Measurements from ENCODE around the gene CNTRL.

Gene CNTRL

DNA sequence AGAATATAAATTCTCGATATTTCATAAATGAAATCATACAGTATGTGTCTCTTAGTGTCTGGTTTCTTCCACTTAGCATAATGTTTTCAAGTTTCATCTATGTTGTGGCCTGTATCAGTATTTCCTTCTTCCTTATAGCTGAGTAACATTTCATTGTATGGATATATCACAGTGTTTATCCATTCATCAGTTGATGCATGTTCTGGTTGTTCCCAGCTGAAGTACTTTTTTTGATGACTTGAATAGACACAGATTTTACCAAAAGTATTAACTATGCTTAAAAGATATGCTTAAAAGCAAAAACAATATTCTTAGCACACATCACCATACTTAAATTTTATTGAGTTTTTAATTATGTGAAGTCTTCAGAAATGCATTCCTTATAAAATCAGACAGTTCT lies 114.3 kb downstream of the CNTRL start:
- TF ChIP-seq, protein P1, sequence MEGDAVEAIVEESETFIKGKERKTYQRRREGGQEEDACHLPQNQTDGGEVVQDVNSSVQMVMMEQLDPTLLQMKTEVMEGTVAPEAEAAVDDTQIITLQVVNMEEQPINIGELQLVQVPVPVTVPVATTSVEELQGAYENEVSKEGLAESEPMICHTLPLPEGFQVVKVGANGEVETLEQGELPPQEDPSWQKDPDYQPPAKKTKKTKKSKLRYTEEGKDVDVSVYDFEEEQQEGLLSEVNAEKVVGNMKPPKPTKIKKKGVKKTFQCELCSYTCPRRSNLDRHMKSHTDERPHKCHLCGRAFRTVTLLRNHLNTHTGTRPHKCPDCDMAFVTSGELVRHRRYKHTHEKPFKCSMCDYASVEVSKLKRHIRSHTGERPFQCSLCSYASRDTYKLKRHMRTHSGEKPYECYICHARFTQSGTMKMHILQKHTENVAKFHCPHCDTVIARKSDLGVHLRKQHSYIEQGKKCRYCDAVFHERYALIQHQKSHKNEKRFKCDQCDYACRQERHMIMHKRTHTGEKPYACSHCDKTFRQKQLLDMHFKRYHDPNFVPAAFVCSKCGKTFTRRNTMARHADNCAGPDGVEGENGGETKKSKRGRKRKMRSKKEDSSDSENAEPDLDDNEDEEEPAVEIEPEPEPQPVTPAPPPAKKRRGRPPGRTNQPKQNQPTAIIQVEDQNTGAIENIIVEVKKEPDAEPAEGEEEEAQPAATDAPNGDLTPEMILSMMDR (IDR thresholded peaks at IDR 0.05; ENCODE audit: low read depth, low read length) = no peak
- no peak for DNase-seq (ENCODE audit: low read depth in 2 of 2)

DNA sequence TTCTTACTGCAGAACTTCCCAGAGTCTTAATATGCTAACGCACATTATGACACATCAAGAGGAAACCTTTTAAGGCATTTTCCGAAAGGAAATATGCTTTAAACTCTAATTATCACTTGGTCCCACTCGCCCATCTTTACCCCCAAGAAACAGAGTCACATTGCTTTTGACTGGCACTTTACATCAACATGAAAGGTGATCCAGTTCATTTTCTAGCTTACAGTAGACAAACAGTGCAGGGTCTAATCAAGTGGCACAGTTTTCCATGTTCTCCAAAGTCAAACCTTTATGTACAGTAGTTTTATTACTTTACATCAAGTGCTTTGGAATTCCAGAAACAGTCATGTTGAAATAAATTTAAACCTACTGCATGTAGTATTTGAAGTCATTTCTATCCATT lies 114.9 kb downstream of the CNTRL start:
- no peak for DNase-seq (ENCODE audit: low read depth in 2 of 2)
- TF ChIP-seq, protein P1 (IDR thresholded peaks at IDR 0.05; ENCODE audit: low read depth, low read length) = no peak
- H3K4me3 ChIP-seq (replicated peaks in 1 of 2; ENCODE audit: low read depth in 2 of 2, low read length in 2 of 2) = no peak overlapping the region

More for the DNA sequence above, 114.3 kb downstream of the CNTRL start:
- H3K4me3 ChIP-seq (replicated peaks in 1 of 2; ENCODE audit: low read depth in 2 of 2, low read length in 2 of 2) = no peak overlapping the region

DNA sequence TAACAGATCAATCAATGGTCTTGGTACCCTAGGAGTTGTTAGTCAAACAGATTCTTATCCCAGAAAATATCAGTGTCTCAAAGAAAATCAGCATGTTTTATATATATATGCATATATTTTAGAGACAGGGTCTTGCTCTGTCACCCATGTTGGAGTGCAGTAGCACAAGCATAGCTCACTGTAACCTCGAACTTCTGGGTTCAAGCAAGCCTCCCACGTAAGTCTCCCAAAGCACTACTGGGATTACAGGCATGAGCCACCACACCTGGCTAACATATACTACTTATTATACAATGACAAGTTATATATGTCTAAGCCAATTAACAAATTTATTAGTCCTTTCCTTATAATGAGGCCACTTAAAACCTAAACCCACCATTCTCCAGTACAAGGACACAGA lies 116.5 kb downstream of the CNTRL start:
- H3K4me3 ChIP-seq (replicated peaks in 1 of 2; ENCODE audit: low read depth in 2 of 2, low read length in 2 of 2) = no peak overlapping the region
- TF ChIP-seq, protein P1 (IDR thresholded peaks at IDR 0.05; ENCODE audit: low read depth, low read length) = no peak
- no peak for DNase-seq (ENCODE audit: low read depth in 2 of 2)

DNA sequence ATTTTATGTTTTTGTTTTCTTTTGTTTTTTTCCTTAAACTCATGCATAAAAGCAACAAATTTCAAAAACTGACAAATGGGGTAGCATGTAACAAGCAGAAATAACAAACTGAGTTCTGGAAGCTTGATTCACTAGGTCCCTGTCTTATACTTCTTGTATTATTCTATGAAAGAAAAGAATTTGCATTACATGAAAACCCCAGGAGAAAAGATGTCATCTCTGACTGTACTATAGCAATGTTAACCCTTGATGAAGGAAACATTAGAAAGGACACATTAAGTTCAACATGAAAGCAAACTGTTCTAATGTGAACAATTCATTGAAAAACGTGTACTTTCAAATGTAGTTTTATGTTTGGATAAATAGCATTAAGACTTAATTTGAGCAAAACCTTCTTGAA lies 117.8 kb downstream of the CNTRL start:
- TF ChIP-seq, protein P1 (IDR thresholded peaks at IDR 0.05; ENCODE audit: low read depth, low read length) = no peak
- no peak overlapping the region for H3K4me3 ChIP-seq (replicated peaks in 1 of 2; ENCODE audit: low read depth in 2 of 2, low read length in 2 of 2)
- peak in 1 of 2 donors; percentile 41 for DNase-seq (ENCODE audit: low read depth in 2 of 2)

DNA sequence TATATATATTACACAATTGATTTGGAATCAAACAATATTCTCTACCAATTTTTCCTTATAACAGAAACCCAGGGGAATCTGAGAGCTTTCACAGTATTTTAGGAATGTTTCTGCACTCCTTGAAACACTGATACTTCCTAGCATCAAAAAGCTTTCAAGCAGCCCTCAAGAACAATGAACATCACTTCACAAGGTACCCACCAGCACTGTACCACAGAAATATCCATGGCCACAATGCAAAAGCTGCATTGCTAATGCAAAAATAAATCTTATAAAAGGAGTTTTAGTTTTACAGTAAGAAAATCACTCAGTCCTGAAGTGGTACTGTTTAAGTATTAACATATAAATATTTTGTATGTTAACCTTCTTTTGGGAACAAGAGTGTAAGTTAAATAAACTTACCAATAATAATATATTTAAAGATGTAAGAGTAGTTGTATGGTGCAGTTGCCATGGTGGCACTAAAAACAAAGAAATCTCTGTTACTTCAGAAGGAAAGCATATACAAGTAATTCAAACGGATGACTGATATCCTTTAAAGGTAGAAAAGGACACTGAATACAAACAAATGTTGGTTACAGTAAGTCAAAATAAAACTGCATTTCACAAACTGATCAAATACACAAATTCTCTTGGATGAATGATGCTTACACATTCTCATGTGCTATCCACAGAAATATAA lies 118.3 kb downstream of the CNTRL start:
- H3K4me3 ChIP-seq (replicated peaks in 1 of 2; ENCODE audit: low read depth in 2 of 2, low read length in 2 of 2) = no peak overlapping the region
- TF ChIP-seq, protein P1 (IDR thresholded peaks at IDR 0.05; ENCODE audit: low read depth, low read length) = no peak
- DNase-seq (ENCODE audit: low read depth in 2 of 2) = peak; percentile 40 to 47

DNA sequence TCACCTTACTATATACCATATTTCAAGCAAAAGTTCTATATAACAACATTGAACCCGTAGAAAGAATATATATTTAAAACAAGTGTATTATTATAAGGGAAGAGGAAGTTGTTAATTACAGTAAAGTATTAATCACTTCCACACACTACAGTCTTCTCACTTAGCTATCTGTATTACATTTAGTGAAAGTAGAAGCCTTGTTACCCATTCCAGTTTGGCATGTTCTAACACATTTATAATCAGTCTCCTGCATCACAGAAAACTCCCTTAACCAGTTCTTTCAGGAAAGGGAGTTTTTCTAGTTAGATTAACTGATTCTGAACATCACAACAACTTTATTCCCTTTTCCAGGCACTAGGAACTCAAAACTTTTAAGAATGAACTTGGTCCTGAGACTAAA lies 120.0 kb downstream of the CNTRL start:
- no peak overlapping the region for H3K4me3 ChIP-seq (replicated peaks in 1 of 2; ENCODE audit: low read depth in 2 of 2, low read length in 2 of 2)
- DNase-seq (ENCODE audit: low read depth in 2 of 2) = no peak
- TF ChIP-seq, protein P1 (IDR thresholded peaks at IDR 0.05; ENCODE audit: low read depth, low read length) = no peak

DNA sequence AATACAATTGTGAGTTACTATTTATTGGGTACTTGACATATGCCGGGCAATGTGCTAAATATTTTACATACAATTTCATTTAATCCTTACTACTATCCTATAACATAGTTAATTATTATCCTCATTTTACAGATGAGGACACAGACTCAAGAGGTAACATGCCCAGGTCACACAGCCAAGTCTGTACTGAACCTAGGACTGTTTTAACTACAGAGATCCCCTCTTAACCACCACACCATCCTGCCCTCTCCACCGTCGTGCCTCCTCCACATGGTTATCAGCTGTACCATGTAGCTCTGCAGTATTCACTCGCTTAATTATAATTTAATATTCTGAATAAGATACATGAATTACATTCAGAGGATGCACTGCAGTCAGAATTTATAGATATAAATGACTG lies 121.6 kb downstream of the CNTRL start:
- H3K4me3 ChIP-seq (replicated peaks in 1 of 2; ENCODE audit: low read depth in 2 of 2, low read length in 2 of 2) = no peak overlapping the region
- TF ChIP-seq, protein P1 (IDR thresholded peaks at IDR 0.05; ENCODE audit: low read depth, low read length) = no peak
- DNase-seq (ENCODE audit: low read depth in 2 of 2) = no peak
